RWPE1 (cell line): ENCODE data around the gene BMP10.

Experiments used
- CTCF ChIA-PET: fragments of 350-600 bp; sonication (Branson Sonifier 250); formaldehyde crosslinking; extraction: SDS; loops from one replicate; lab custom pipeline; 2021; lab: Yijun Ruan, JAX
- POLR2A ChIA-PET: fragments of 400-600 bp; formaldehyde crosslinking; extraction: SDS; loops from one replicate; lab custom pipeline; 2020; ENCODE audit warnings: antibody characterized with exemption; ENCODE audit not compliant: low non-redundant PET; lab: Yijun Ruan, JAX
- DNase-seq: peaks from one replicate; pipeline ENCODE4 v3.0.0; 2012; ENCODE audit warnings: low spot score
- H3K27ac ChIP-seq: fragments of 450-650 bp; 2 replicates; pipeline ENCODE4 v1.5.1; 2017
- CTCF ChIP-seq: fragments of 450-650 bp; conservative IDR thresholded peaks from 2 replicates; pipeline ENCODE4 v1.5.1; 2017; ENCODE audit warnings: low read depth, mild to moderate bottlenecking

Gene BMP10

GRCh38 chr2:68824831-68825230 lies 46.4 kb downstream of the BMP10 start:
- CTCF ChIA-PET = interaction anchor here (0.7 kb wide), 1 partner anchor 48 kb away, joined by 5 read pairs; no protein-coding TSS in a partner anchor
- POLR2A ChIA-PET = no interaction called here
- H3K27ac ChIP-seq = peak overlapping the region; percentile 76
- peak; percentile 59 for DNase-seq
- no peak for TF ChIP-seq CTCF

- no peak overlapping the region for H3K27ac ChIP-seq
- POLR2A ChIA-PET = no interaction called here
- CTCF ChIA-PET = interaction anchor here (0.6 kb wide), 1 partner anchor 491 kb away, joined by 3 read pairs; no protein-coding TSS in a partner anchor
- TF ChIP-seq CTCF = no peak
- DNase-seq = no peak
Measured at GRCh38 chr2:68822207-68822872, 48.9 kb downstream of the BMP10 start.

GRCh38 chr2:68819556-68819955 lies 51.6 kb downstream of the BMP10 start:
- POLR2A ChIA-PET = no interaction called here
- H3K27ac ChIP-seq = no peak overlapping the region
- no peak for TF ChIP-seq CTCF
- no peak for DNase-seq
- CTCF ChIA-PET = interaction anchor here (0.6 kb wide), 1 partner anchor 138 kb away, joined by 3 read pairs; no protein-coding TSS in a partner anchor

- no peak for TF ChIP-seq CTCF
- no peak overlapping the region for H3K27ac ChIP-seq
- DNase-seq = no peak
- ChIA-PET CTCF (no interaction called here), POLR2A (no interaction called here)
Measured at GRCh38 chr2:68817306-68817705, 53.9 kb downstream of the BMP10 start.
